Epithelial cell of esophagus (primary cell): Measurements from ENCODE around the gene ARID3B.

ENCODE experiments used
- DNase-seq: peaks from one replicate; pipeline ENCODE4 v3.0.0; 2010; ENCODE audit warnings: low read depth
- H3K4me3 ChIP-seq: 2 replicates; pipeline ENCODE4 v1.5.1; 2011; ENCODE audit warnings: mild to moderate bottlenecking, low read length, control low read depth
- TF ChIP-seq, protein P1 (sequence below): IDR thresholded peaks from 2 replicates; pipeline ENCODE4 v1.5.1; 2011; ENCODE audit warnings: low read depth, mild to moderate bottlenecking, low read length, control low read depth, inconsistent platforms; ENCODE audit not compliant: insufficient read depth; ENCODE audit errors: missing control alignments

ARID3B gene

DNA sequence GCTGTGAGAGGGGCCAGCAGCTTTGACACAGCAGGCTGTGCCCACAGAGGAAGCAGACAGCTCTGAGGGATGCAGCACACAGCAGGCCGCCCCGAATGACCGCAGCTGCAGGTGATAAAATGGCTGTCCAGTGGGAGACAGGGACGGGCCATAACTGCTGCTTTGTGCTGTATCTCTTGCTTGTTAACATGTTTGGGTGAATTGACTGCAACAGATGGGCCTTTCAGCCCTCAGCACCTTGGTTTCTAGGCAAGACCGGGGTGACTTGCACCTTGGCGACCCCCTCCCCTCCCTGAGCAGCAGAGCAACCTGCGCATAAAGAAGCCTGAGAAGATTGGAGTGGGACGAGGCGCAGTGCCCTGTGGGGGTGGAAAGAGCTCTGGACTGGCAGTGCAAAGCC lies 38.0 kb downstream of the ARID3B start:
- no peak for DNase-seq
- TF ChIP-seq, protein P1, sequence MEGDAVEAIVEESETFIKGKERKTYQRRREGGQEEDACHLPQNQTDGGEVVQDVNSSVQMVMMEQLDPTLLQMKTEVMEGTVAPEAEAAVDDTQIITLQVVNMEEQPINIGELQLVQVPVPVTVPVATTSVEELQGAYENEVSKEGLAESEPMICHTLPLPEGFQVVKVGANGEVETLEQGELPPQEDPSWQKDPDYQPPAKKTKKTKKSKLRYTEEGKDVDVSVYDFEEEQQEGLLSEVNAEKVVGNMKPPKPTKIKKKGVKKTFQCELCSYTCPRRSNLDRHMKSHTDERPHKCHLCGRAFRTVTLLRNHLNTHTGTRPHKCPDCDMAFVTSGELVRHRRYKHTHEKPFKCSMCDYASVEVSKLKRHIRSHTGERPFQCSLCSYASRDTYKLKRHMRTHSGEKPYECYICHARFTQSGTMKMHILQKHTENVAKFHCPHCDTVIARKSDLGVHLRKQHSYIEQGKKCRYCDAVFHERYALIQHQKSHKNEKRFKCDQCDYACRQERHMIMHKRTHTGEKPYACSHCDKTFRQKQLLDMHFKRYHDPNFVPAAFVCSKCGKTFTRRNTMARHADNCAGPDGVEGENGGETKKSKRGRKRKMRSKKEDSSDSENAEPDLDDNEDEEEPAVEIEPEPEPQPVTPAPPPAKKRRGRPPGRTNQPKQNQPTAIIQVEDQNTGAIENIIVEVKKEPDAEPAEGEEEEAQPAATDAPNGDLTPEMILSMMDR, result no peak
- H3K4me3 ChIP-seq, result no peak overlapping the region

DNA sequence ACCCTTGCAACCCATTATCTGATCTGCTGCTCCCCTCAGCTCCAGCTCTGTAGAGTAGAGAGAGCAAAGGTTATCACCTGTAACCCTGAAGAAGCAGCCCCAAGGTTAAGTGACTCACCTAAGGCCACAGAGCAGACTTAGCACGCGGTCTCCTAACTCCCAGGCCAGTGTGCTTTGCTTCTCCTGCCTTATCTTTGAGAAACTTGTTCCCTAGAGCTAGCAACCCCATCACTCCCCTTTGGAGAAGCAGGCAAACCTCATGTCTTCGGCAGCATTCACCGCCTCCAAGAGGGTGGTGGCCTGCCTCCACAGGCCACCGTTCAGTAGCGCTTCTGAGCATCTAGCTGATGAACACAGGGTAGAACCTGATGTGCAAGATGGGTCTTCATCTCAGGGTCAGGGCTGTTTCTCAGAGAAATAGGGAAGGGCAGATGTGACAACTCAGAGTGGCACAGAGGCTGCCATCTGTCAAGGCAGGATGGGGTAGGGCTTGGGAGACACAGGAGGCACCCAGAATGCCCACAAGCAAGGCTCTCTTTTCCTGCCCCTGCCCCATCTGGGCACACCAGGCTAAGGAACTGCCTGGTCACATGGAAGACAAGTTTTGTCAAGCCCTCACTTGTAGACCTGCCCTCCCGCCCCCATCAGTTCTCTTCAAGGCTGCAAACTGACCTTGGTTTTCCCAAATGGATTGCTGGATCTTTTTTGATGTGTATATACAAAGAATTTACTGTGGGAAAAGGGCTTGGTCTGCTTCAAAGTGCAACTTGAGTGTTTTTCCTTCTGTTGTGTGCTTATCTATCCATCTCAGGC lies 39.7 kb downstream of the ARID3B start:
- TF ChIP-seq, protein P1, result no peak
- DNase-seq, result peak; percentile 65
- no peak overlapping the region for H3K4me3 ChIP-seq

DNA sequence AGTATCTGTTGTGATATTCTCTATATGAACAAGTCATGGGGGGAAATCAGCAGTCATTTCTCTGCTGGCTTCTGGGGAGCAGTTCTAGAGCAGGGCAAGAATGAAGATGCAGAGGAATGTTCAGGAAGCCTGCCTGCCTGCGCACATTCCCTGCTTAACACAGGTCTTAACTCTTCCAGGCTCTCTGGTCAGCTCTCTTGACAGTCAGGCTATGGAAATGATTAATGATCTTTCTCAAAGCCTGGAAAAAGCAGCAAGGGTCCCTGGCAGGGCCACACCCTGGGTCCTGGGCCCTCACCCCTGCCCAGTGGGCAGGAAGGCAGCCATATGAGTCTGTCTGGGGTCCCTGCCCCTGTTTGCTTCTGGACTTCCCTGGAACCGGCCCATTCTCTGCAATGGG lies 43.2 kb downstream of the ARID3B start:
- TF ChIP-seq, protein P1, result no peak
- DNase-seq, result no peak
- H3K4me3 ChIP-seq, result no peak overlapping the region

DNA sequence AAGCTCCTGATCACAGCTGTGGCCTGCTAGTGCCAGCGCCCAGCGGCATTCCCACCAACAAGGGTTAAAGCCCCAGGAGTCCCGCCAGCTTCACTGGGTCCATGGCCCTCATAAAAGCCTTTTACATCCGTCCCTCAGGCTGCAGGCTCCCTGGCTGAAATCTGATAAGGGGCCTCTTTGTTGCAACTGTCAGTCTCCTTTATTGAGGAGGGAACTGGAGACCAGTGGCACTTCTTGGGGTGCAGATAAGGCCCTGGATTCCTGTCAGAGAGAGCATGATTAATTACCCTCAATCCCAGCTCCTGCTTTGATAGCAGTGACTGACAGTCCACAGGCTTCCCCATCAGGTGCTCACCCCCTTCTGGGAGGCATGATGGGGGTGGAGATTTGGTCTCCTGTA lies 43.8 kb downstream of the ARID3B start:
- TF ChIP-seq, protein P1, result no peak
- H3K4me3 ChIP-seq, result no peak overlapping the region
- no peak for DNase-seq

DNA sequence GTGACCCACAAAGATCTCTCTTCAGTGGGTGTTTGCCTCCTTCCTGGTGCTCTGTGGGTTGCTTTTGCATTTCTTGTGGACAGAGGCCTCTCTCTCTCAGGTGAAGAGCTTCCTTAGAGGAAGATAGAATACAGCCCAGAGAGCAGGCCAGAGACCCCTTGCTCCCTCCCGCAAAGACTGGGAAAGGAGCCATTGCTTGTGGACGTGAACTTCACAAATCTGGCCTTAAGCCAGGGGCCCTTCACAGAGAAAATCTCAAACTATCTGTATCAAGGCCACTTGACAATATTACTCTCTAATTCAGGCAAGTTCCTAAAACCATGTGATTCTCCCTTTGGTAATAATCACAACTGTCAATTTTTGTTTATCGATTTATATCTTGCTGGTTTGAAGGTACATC lies 44.2 kb downstream of the ARID3B start:
- H3K4me3 ChIP-seq, result no peak overlapping the region
- TF ChIP-seq, protein P1, result no peak
- DNase-seq, result no peak

DNA sequence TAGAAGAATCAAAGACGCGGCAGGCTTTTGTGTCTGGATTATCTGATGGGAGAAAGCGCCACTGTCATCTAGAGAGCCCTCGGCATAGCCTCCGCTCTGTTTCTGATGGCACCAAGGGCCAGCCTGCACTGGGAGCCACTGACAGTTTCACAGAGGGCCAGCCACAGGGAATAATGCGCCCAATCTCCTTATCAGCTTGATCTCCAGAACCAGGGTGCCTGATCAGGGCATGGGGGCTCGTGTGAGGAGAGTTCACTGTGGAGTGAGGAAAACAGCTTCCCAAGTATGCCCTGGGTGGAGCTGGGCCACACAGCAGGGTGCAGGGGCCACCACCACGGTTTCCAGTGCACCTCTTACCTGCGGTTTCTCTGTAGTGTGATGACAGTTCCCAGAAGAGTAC lies 44.8 kb downstream of the ARID3B start:
- H3K4me3 ChIP-seq, result no peak overlapping the region
- TF ChIP-seq, protein P1, result no peak
- DNase-seq, result no peak

DNA sequence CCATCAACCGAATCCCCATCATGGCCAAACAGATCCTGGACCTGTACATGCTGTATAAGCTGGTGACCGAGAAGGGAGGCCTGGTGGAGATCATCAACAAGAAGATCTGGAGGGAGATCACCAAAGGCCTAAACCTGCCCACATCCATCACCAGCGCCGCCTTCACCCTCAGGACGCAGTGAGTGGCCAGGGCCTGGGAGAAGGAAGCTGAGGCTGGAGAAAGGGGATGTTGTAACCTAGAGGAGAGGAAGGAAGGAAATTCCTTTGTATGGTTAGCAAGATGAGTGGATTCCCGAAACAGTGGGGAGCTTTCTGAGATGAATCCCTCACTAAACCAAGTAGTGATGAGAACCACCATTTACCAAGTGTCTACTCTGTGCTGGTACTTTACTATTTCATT lies 48.8 kb downstream of the ARID3B start:
- TF ChIP-seq, protein P1, result no peak
- DNase-seq, result no peak
- H3K4me3 ChIP-seq, result no peak overlapping the region
